ENCODE measurements around the gene HNF1A. TPM values are rescaled to one million over a fixed set of nuclear protein-coding genes. Genes with fewer than 3 reads are reported as not detected.

The HNF1A gene
- total and polyA plus RNA-seq, 4 donors, result 8.2 to 19.8 (median 10.6) TPM

DNA sequence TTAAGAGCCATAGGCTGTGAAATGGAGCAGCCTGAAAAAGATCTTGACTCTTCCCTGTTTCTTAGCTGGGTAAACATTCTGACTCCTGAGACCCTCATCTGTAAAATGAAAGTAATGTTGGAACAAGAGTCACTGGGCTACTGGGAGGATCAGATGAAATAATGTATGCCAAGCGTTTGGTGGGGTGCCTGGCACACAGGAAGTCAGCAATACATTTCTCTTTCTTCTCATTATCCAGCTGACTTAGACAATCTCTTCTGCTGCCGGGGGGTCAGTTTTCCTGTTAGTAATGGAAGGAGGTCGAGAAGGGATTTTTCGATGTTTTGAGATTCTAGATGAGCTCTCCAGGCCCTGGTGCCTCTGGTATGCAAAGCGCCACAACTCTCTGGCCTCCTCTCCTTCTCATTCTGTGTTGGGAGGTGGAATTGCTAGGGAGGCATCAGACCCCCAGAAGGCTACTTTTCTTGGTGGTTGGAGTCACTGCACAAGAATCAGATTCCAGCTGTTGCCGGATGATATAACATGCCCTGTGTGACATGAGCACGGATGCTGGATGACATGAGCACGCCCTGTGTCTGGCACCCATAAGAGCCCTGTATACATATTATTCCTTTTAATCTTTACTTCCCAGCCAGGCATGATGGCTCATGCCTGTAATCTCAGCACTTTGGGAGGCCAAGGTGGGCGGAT, 56.4 kb downstream of the HNF1A start:
- WGBS, result 89% methylated on average over 9 of the region's 9 CpGs
- Histone ChIP-seq H3K27ac (ENCODE audit: low read depth in 1 of 2, low read length in 2 of 2) (no peak overlapping the region), H3K36me3 (ENCODE audit: control insufficient read depth in 4 of 4, insufficient read depth in 3 of 4, low read depth in 1 of 4, low read length in 3 of 4) (peaks cover 0 to 6% (median 0%) of the 10 kb centered on the region in 4 donors), H3K9ac (ENCODE audit: low read depth in 1 of 2, low read length in 2 of 2) (no peak overlapping the region), H3K4me1 (ENCODE audit: control insufficient read depth in 4 of 4, insufficient read depth in 4 of 4, low read length in 3 of 4) (peaks cover 0 to 17% (median 10%) of the 10 kb centered on the region in 4 donors), H3K9me3 (ENCODE audit: control insufficient read depth in 4 of 4, low read length in 3 of 4) (no peaks in the 10 kb centered on the region), H3K4me3 (ENCODE audit: low read depth in 1 of 3, low read length in 3 of 3) (no peak overlapping the region), H3K27me3 (ENCODE audit: control insufficient read depth in 4 of 4, insufficient read depth in 4 of 4, low read length in 3 of 4) (no peaks in the 10 kb centered on the region)
- no peak for DNase-seq (ENCODE audit: low spot score)
- TF ChIP-seq FOXA2 (IDR thresholded peaks at IDR 0.05) (no peak), HNF4G (IDR thresholded peaks at IDR 0.05) (no peak), JUND (IDR thresholded peaks at IDR 0.05) (no peak), RAD21 (IDR thresholded peaks at IDR 0.05) (no peak)
- TF ChIP-seq, protein P1, sequence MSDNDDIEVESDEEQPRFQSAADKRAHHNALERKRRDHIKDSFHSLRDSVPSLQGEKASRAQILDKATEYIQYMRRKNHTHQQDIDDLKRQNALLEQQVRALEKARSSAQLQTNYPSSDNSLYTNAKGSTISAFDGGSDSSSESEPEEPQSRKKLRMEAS (IDR thresholded peaks at IDR 0.05), result no peak
- TF ChIP-seq, protein P2, sequence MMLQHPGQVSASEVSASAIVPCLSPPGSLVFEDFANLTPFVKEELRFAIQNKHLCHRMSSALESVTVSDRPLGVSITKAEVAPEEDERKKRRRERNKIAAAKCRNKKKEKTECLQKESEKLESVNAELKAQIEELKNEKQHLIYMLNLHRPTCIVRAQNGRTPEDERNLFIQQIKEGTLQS (IDR thresholded peaks at IDR 0.05), result no peak

DNA sequence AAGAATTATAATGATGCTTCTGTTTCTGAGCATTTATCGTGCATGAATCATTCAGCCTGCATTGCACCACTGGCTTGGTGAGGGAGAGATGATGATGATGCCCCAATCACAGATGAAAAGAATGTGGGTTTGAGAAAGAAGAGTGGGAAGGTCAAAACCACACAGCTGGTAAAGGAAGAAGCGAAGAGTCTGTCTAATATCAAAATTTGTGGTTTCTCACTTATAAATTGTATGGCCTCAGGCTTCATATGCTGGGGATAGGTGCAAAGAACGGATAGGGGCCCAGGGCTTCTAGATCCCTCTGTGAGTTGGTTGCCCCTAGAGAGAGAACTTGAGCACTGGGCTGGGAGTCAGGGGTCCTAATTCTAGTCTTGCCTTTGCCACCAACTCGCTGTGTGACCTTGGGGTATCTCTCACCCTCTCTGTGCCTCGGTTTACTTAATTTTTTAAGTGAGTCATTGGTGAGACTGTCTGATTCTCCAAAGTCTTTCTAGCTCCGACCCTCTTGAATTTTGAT, 58.5 kb downstream of the HNF1A start:
- 83% methylated on average over 6 of the region's 6 CpGs for WGBS
- Histone ChIP-seq H3K9ac (ENCODE audit: low read depth in 1 of 2, low read length in 2 of 2) (no peak overlapping the region), H3K27me3 (ENCODE audit: control insufficient read depth in 4 of 4, insufficient read depth in 4 of 4, low read length in 3 of 4) (no peaks in the 10 kb centered on the region), H3K9me3 (ENCODE audit: control insufficient read depth in 4 of 4, low read length in 3 of 4) (no peaks in the 10 kb centered on the region), H3K27ac (ENCODE audit: low read depth in 1 of 2, low read length in 2 of 2) (no peak overlapping the region), H3K4me3 (ENCODE audit: low read depth in 1 of 3, low read length in 3 of 3) (no peak overlapping the region), H3K36me3 (ENCODE audit: control insufficient read depth in 4 of 4, insufficient read depth in 3 of 4, low read depth in 1 of 4, low read length in 3 of 4) (no peaks in the 10 kb centered on the region), H3K4me1 (ENCODE audit: control insufficient read depth in 4 of 4, insufficient read depth in 4 of 4, low read length in 3 of 4) (peaks cover 0 to 17% (median 10%) of the 10 kb centered on the region in 4 donors)
- DNase-seq (ENCODE audit: low spot score), result no peak
- TF ChIP-seq RXRA (IDR thresholded peaks at IDR 0.05) (no peak), HNF4G (IDR thresholded peaks at IDR 0.05) (no peak), TAF1 (conservative IDR thresholded peaks at IDR 0.05) (no peak), JUND (IDR thresholded peaks at IDR 0.05) (no peak), YY1 (IDR thresholded peaks at IDR 0.05) (no peak), FOXA1 (IDR thresholded peaks at IDR 0.05) (no peak), EGR1 (IDR thresholded peaks at IDR 0.05; ENCODE audit: low read depth in 2 of 2) (no peak), NR2F2 (IDR thresholded peaks at IDR 0.05) (no peak), FOXA2 (IDR thresholded peaks at IDR 0.05) (no peak), SP1 (IDR thresholded peaks at IDR 0.05) (no peak), RAD21 (IDR thresholded peaks at IDR 0.05) (no peak), HNF4A (conservative IDR thresholded peaks at IDR 0.05) (no peak)
- TF ChIP-seq, protein P3, sequence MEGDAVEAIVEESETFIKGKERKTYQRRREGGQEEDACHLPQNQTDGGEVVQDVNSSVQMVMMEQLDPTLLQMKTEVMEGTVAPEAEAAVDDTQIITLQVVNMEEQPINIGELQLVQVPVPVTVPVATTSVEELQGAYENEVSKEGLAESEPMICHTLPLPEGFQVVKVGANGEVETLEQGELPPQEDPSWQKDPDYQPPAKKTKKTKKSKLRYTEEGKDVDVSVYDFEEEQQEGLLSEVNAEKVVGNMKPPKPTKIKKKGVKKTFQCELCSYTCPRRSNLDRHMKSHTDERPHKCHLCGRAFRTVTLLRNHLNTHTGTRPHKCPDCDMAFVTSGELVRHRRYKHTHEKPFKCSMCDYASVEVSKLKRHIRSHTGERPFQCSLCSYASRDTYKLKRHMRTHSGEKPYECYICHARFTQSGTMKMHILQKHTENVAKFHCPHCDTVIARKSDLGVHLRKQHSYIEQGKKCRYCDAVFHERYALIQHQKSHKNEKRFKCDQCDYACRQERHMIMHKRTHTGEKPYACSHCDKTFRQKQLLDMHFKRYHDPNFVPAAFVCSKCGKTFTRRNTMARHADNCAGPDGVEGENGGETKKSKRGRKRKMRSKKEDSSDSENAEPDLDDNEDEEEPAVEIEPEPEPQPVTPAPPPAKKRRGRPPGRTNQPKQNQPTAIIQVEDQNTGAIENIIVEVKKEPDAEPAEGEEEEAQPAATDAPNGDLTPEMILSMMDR (IDR thresholded peaks at IDR 0.05; ENCODE audit: low read depth, low read length, missing input control), result no peak
- TF ChIP-seq, protein P4, sequence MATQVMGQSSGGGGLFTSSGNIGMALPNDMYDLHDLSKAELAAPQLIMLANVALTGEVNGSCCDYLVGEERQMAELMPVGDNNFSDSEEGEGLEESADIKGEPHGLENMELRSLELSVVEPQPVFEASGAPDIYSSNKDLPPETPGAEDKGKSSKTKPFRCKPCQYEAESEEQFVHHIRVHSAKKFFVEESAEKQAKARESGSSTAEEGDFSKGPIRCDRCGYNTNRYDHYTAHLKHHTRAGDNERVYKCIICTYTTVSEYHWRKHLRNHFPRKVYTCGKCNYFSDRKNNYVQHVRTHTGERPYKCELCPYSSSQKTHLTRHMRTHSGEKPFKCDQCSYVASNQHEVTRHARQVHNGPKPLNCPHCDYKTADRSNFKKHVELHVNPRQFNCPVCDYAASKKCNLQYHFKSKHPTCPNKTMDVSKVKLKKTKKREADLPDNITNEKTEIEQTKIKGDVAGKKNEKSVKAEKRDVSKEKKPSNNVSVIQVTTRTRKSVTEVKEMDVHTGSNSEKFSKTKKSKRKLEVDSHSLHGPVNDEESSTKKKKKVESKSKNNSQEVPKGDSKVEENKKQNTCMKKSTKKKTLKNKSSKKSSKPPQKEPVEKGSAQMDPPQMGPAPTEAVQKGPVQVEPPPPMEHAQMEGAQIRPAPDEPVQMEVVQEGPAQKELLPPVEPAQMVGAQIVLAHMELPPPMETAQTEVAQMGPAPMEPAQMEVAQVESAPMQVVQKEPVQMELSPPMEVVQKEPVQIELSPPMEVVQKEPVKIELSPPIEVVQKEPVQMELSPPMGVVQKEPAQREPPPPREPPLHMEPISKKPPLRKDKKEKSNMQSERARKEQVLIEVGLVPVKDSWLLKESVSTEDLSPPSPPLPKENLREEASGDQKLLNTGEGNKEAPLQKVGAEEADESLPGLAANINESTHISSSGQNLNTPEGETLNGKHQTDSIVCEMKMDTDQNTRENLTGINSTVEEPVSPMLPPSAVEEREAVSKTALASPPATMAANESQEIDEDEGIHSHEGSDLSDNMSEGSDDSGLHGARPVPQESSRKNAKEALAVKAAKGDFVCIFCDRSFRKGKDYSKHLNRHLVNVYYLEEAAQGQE (IDR thresholded peaks at IDR 0.05), result no peak
- TF ChIP-seq, protein P2 (IDR thresholded peaks at IDR 0.05), result no peak
- TF ChIP-seq, protein P5, sequence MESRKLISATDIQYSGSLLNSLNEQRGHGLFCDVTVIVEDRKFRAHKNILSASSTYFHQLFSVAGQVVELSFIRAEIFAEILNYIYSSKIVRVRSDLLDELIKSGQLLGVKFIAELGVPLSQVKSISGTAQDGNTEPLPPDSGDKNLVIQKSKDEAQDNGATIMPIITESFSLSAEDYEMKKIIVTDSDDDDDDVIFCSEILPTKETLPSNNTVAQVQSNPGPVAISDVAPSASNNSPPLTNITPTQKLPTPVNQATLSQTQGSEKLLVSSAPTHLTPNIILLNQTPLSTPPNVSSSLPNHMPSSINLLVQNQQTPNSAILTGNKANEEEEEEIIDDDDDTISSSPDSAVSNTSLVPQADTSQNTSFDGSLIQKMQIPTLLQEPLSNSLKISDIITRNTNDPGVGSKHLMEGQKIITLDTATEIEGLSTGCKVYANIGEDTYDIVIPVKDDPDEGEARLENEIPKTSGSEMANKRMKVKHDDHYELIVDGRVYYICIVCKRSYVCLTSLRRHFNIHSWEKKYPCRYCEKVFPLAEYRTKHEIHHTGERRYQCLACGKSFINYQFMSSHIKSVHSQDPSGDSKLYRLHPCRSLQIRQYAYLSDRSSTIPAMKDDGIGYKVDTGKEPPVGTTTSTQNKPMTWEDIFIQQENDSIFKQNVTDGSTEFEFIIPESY (IDR thresholded peaks at IDR 0.05), result no peak
- TF ChIP-seq, protein P1 (IDR thresholded peaks at IDR 0.05), result no peak
